ENCODE data around the gene TRIM8.

The TRIM8 gene

GRCh38 chr10:102634686-102635085 is 9.6 kb upstream of the TRIM8 start:
- DNase-seq: no peak

- no peak for DNase-seq
These were observed 8.9 kb upstream of the TRIM8 start for GRCh38 chr10:102635377-102635776.

- DNase-seq: no peak
These were observed 4.7 kb upstream of the TRIM8 start for GRCh38 chr10:102639537-102639936.

- no peak for DNase-seq
These were observed 2.9 kb upstream of the TRIM8 start for GRCh38 chr10:102641402-102641801.

GRCh38 chr10:102641880-102642735 is 2.2 kb upstream of the TRIM8 start:
- DNase-seq: peak; percentile 98

GRCh38 chr10:102642736-102643335 is 1.4 kb upstream of the TRIM8 start:
- peak in 1 of 2 donors; percentile 63 for DNase-seq

GRCh38 chr10:102643336-102644065 is 778 bp upstream of the TRIM8 start:
- peak; percentile 88 to 89 for DNase-seq

- peak; percentile 54 to 74 for DNase-seq
These were observed 538 bp downstream of the TRIM8 start for GRCh38 chr10:102644646-102645387.

- peak; percentile 75 to 84 for DNase-seq
These were observed 1.1 kb downstream of the TRIM8 start for GRCh38 chr10:102645388-102645740.

- peak in 1 of 2 donors; percentile 63 for DNase-seq
These were observed 1.7 kb downstream of the TRIM8 start for GRCh38 chr10:102645741-102646609.

- DNase-seq: no peak
These were observed 2.5 kb downstream of the TRIM8 start for GRCh38 chr10:102646610-102647442.

- no peak for DNase-seq
These were observed 3.4 kb downstream of the TRIM8 start for GRCh38 chr10:102647443-102648268.

GRCh38 chr10:102648269-102648888 is 4.1 kb downstream of the TRIM8 start:
- no peak for DNase-seq

GRCh38 chr10:102648889-102649796 is 4.9 kb downstream of the TRIM8 start:
- peak; percentile 72 to 86 for DNase-seq

GRCh38 chr10:102649797-102650654 is 5.7 kb downstream of the TRIM8 start:
- DNase-seq: no peak

GRCh38 chr10:102650655-102651454 is 6.6 kb downstream of the TRIM8 start:
- DNase-seq: no peak

All from hippocampal formation (tissue), 2 donors.